CD14-positive monocyte (primary cell): ENCODE measurements around the gene SV2B. TPM values are rescaled to one million over a fixed set of nuclear protein-coding genes. Genes with fewer than 3 reads are reported as not detected.

Experiments
- DNase-seq, 3 donors: peaks; one replicate each; pipeline ENCODE4 v3.0.0-alpha.2; 2011 to 2022
- H2AFZ ChIP-seq: 2 replicates; pipeline ENCODE4 v1.6.0; 2012; ENCODE audit warnings: mild to moderate bottlenecking, low read depth, low read length, inconsistent platforms; ENCODE audit not compliant: insufficient read depth, poor library complexity, severe bottlenecking
- H3K27ac ChIP-seq, 2 donors: 1 replicate in 1 of 2; 2 replicates in 1 of 2; pipeline ENCODE4 v1.5.1; 2012 to 2013; ENCODE audit warnings: low read length in 2 of 2, control low read depth in 1 of 2, inconsistent platforms in 1 of 2, low read depth in 1 of 2, mild to moderate bottlenecking in 1 of 2
- H3K27me3 ChIP-seq, 2 donors: one replicate each; pipeline versions ENCODE4 v1.6.0 to v1.6.1; 2011 to 2013; ENCODE audit warnings: low read length in 2 of 2; ENCODE audit not compliant: control insufficient read depth in 2 of 2, insufficient read depth in 2 of 2
- H3K36me3 ChIP-seq, 2 donors: replicated peaks in 1 of 2; 1 replicate in 1 of 2; 2 replicates in 1 of 2; pipeline versions ENCODE4 v1.5.1 to v1.6.1; 2012 to 2013; ENCODE audit warnings: low read length in 2 of 2, control low read depth in 1 of 2, inconsistent platforms in 1 of 2, mild to moderate bottlenecking in 1 of 2; ENCODE audit not compliant: insufficient read depth in 2 of 2, control insufficient read depth in 1 of 2
- H3K4me1 ChIP-seq, 2 donors: 1 replicate in 1 of 2; 2 replicates in 1 of 2; pipeline versions ENCODE4 v1.5.1 to v1.6.1; 2012 to 2013; ENCODE audit warnings: low read length in 2 of 2, control low read depth in 1 of 2, inconsistent platforms in 1 of 2, mild to moderate bottlenecking in 1 of 2, moderate library complexity in 1 of 2; ENCODE audit not compliant: insufficient read depth in 2 of 2, control insufficient read depth in 1 of 2
- H3K4me2 ChIP-seq: replicated peaks from 2 replicates; pipeline ENCODE3; 2012; ENCODE audit warnings: low read length, moderate library complexity, mild to moderate bottlenecking; ENCODE audit not compliant: poor library complexity, severe bottlenecking; ENCODE audit errors: extremely low read depth
- H3K4me3 ChIP-seq, 3 experiments: fragments of 200-600 bp in 1 of 3; sonication (generic) in 1 of 3; replicated peaks in 1 of 3; 1 replicate in 2 of 3; 2 replicates in 1 of 3; pipeline ENCODE4 v1.5.1; 2011 to 2013; ENCODE audit warnings: low read length in 3 of 3, mild to moderate bottlenecking in 3 of 3, control low read depth in 2 of 3, low read depth in 2 of 3, inconsistent platforms in 1 of 3, moderate library complexity in 1 of 3
- H3K79me2 ChIP-seq: 2 replicates; pipeline ENCODE4 v1.6.0; 2012; ENCODE audit warnings: mild to moderate bottlenecking, control low read depth, inconsistent platforms, low read length, moderate library complexity; ENCODE audit not compliant: insufficient read depth
- H3K9ac ChIP-seq: 2 replicates; pipeline ENCODE4 v1.6.0; 2017; ENCODE audit warnings: low read length, mild to moderate bottlenecking; ENCODE audit not compliant: insufficient read depth, poor library complexity, severe bottlenecking
- H3K9me3 ChIP-seq, 2 donors: replicated peaks in 1 of 2; 1 replicate in 1 of 2; 2 replicates in 1 of 2; pipeline versions ENCODE4 v1.5.1 to v1.6.1; 2012 to 2013; ENCODE audit warnings: low read length in 2 of 2, control low read depth in 1 of 2; ENCODE audit not compliant: control insufficient read depth in 1 of 2, insufficient read depth in 1 of 2
- H4K20me1 ChIP-seq: 2 replicates; pipeline ENCODE4 v1.6.0; 2012; ENCODE audit warnings: mild to moderate bottlenecking, low read length, control low read depth, moderate library complexity; ENCODE audit not compliant: insufficient read depth
- H3K27ac Mint-ChIP-seq, 7 donors: one replicate each; pipeline ENCODE4 v1.8.0; 2020; ENCODE audit warnings: mild to moderate bottlenecking in 7 of 7, mixed read lengths in 7 of 7, moderate library complexity in 6 of 7, inconsistent platforms in 2 of 7
- H3K27me3 Mint-ChIP-seq, 3 donors: one replicate each; pipeline ENCODE4 v1.8.0; 2021 to 2022; ENCODE audit warnings: low read depth in 3 of 3, mild to moderate bottlenecking in 3 of 3, mixed read lengths in 3 of 3, moderate library complexity in 3 of 3, inconsistent platforms in 1 of 3
- H3K36me3 Mint-ChIP-seq, 2 donors: one replicate each; pipeline ENCODE4 v1.8.0; 2020; ENCODE audit warnings: mixed read lengths in 2 of 2, inconsistent platforms in 1 of 2, mild to moderate bottlenecking in 1 of 2
- H3K4me1 Mint-ChIP-seq: one replicate; pipeline ENCODE4 v1.8.0; 2020; ENCODE audit warnings: mild to moderate bottlenecking, mixed read lengths
- H3K4me3 Mint-ChIP-seq, 2 donors: one replicate each; pipeline ENCODE4 v1.8.0; 2020; ENCODE audit warnings: mild to moderate bottlenecking in 2 of 2, mixed read lengths in 2 of 2, moderate library complexity in 1 of 2
- H3K9me3 Mint-ChIP-seq, 7 donors: one replicate each; pipeline ENCODE4 v1.8.0; 2020 to 2022; ENCODE audit warnings: mixed read lengths in 7 of 7, mild to moderate bottlenecking in 6 of 7, moderate library complexity in 6 of 7, inconsistent platforms in 2 of 7
- WGBS: methylation state at CpG from one replicate; pipeline ENCODE4 v1.1.5; 2013; ENCODE audit warnings: missing lambda C conversion rate; ENCODE audit not compliant: insufficient coverage; 5-methylcytosine and 5-hydroxymethylcytosine counted together
- intact Hi-C, 2 donors: fragments of 100-400 bp; cut with micrococcal nuclease; formaldehyde crosslinking; loops; one replicate each; pipeline versions ENCODE4 v1.15.0 to v1.15.1; 2023
- polyA plus RNA-seq, 3 donors: library from polyadenylated mRNA; depleted of rRNA in 1 of 3; unstranded in 2 of 3; stranded (reverse) in 1 of 3; fragments of 300-500 nt in 2 of 3; fragments of >200 nt in 1 of 3; fragmentation: Illumina TruSeq in 2 of 3; gene quantifications; 1 replicate in 2 of 3; 2 replicates in 1 of 3; pipeline ENCODE4 v1.2.3, GENCODE V29; 2012 to 2021
- TF ChIP-seq, protein P1 (sequence below): fragments of 200-600 bp; IDR thresholded peaks from one replicate; pipeline ENCODE4 v1.8.0; 2022; ENCODE audit warnings: antibody characterized with exemption, mild to moderate bottlenecking

Gene SV2B
- polyA plus RNA-seq, 3 donors = not detected

GRCh38 chr15:91336687-91337086 lies 236.6 kb downstream of the SV2B start:
- Histone ChIP-seq H3K9me3 (no peaks in the 10 kb centered on the region), H2AFZ (no peak overlapping the region), H3K4me2 (no peak overlapping the region), H3K79me2 (no peaks in the 10 kb centered on the region), H3K36me3 (no peaks in the 10 kb centered on the region), H4K20me1 (no peaks in the 10 kb centered on the region), H3K4me3 (no peak overlapping the region), H3K9ac (no peak overlapping the region), H3K27ac (no peak overlapping the region), H3K4me1 (no peaks in the 10 kb centered on the region), H3K27me3 (no peaks in the 10 kb centered on the region)
- Mint-ChIP-seq H3K36me3 (no peaks in the 10 kb centered on the region), H3K4me3 (no peak overlapping the region), H3K27ac (no peak overlapping the region), H3K9me3 (no peaks in the 10 kb centered on the region), H3K4me1 (no peaks in the 10 kb centered on the region), H3K27me3 (peaks cover 9 to 15% (median 12%) of the 10 kb centered on the region in 3 donors)
- no CpG with 5 or more reads among the region's 3 CpGs for WGBS
- DNase-seq = no peak
- TF ChIP-seq, protein P1, sequence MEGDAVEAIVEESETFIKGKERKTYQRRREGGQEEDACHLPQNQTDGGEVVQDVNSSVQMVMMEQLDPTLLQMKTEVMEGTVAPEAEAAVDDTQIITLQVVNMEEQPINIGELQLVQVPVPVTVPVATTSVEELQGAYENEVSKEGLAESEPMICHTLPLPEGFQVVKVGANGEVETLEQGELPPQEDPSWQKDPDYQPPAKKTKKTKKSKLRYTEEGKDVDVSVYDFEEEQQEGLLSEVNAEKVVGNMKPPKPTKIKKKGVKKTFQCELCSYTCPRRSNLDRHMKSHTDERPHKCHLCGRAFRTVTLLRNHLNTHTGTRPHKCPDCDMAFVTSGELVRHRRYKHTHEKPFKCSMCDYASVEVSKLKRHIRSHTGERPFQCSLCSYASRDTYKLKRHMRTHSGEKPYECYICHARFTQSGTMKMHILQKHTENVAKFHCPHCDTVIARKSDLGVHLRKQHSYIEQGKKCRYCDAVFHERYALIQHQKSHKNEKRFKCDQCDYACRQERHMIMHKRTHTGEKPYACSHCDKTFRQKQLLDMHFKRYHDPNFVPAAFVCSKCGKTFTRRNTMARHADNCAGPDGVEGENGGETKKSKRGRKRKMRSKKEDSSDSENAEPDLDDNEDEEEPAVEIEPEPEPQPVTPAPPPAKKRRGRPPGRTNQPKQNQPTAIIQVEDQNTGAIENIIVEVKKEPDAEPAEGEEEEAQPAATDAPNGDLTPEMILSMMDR = no peak
- intact Hi-C loops = no loop called here

GRCh38 chr15:91338766-91339165 lies 238.7 kb downstream of the SV2B start:
- Histone ChIP-seq H3K27ac (no peak overlapping the region), H3K79me2 (no peaks in the 10 kb centered on the region), H3K36me3 (no peaks in the 10 kb centered on the region), H3K4me3 (no peak overlapping the region), H3K9me3 (no peaks in the 10 kb centered on the region), H3K4me2 (no peak overlapping the region), H3K27me3 (no peaks in the 10 kb centered on the region), H3K4me1 (no peaks in the 10 kb centered on the region), H2AFZ (no peak overlapping the region), H4K20me1 (no peaks in the 10 kb centered on the region), H3K9ac (no peak overlapping the region)
- Mint-ChIP-seq H3K36me3 (no peaks in the 10 kb centered on the region), H3K4me1 (no peaks in the 10 kb centered on the region), H3K27me3 (peaks cover 9 to 18% (median 14%) of the 10 kb centered on the region in 3 donors), H3K9me3 (no peaks in the 10 kb centered on the region), H3K4me3 (no peak overlapping the region), H3K27ac (no peak overlapping the region)
- no peak for DNase-seq
- TF ChIP-seq, protein P1 = no peak
- intact Hi-C loops = no loop called here
- WGBS = 40% methylated on average over 1 of the region's 3 CpGs
